B cell (primary cell): ENCODE data around the gene ACAP3.

Experiments used
- EZH2 ChIP-seq: IDR thresholded peaks from 2 replicates; pipeline ENCODE4 v1.6.1; 2012; ENCODE audit warnings: borderline replicate concordance, low read depth, mild to moderate bottlenecking, moderate library complexity, low read length; ENCODE audit not compliant: insufficient read depth, poor library complexity, severe bottlenecking
- TF ChIP-seq, protein P1 (sequence below): fragments of 200-600 bp; IDR thresholded peaks from one replicate; pipeline ENCODE4 v1.8.0; 2022; ENCODE audit warnings: antibody characterized with exemption, mild to moderate bottlenecking

DNA sequence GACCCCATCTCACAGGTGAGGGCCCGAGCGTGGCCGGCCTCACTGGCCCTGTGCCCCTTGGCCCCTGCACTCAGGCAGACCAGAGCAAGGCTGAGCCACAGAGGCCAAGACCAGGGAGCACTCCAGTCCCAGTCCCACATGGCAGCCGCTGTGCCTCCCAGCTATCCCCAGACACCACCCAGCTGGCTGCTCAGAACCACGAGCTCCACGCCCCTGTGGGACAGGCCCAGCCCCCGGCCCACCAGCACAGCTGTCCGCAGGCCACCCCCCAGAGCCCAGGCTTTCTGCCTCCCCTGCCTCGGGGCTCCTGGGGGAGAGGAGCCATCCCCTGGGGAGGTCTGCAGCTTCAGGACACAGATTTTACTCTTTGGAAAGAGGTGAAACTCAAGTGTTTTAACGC lies 52.1 kb downstream of the ACAP3 start:
- TF ChIP-seq, protein P1, sequence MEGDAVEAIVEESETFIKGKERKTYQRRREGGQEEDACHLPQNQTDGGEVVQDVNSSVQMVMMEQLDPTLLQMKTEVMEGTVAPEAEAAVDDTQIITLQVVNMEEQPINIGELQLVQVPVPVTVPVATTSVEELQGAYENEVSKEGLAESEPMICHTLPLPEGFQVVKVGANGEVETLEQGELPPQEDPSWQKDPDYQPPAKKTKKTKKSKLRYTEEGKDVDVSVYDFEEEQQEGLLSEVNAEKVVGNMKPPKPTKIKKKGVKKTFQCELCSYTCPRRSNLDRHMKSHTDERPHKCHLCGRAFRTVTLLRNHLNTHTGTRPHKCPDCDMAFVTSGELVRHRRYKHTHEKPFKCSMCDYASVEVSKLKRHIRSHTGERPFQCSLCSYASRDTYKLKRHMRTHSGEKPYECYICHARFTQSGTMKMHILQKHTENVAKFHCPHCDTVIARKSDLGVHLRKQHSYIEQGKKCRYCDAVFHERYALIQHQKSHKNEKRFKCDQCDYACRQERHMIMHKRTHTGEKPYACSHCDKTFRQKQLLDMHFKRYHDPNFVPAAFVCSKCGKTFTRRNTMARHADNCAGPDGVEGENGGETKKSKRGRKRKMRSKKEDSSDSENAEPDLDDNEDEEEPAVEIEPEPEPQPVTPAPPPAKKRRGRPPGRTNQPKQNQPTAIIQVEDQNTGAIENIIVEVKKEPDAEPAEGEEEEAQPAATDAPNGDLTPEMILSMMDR: no peak
- TF ChIP-seq EZH2: no peak
